SK-N-MC (cell line): Measurements from ENCODE around the gene HDAC4.

Source experiments
- EZH2 ChIP-seq: fragments of 200-600 bp; sonication (generic); IDR thresholded peaks from one replicate; pipeline ENCODE4 v1.6.1; 2017; ENCODE audit warnings: antibody characterized with exemption
- FOXP2 ChIP-seq: optimal IDR thresholded peaks from 2 replicates; pipeline ENCODE3; 2011; ENCODE audit warnings: mild to moderate bottlenecking, moderate library complexity; ENCODE audit not compliant: insufficient read depth; ENCODE audit errors: extremely low read length, control extremely low read depth
- POLR2AphosphoS5 ChIP-seq: IDR thresholded peaks from 2 replicates; pipeline ENCODE4 v1.6.1; 2012; ENCODE audit warnings: mild to moderate bottlenecking, low read depth, low read length, borderline replicate concordance

GRCh38 chr2:239380831-239381708 is 19.8 kb downstream of the HDAC4 start:
- TF ChIP-seq EZH2 (no peak), POLR2AphosphoS5 (no peak), FOXP2 (no peak)
